ENCODE measurements around the gene RGS3. TPM values are rescaled to one million over a fixed set of nuclear protein-coding genes. Genes with fewer than 3 reads are reported as not detected.

Gene RGS3
- total RNA-seq, 4 donors from 2014 or later = 76.0 to 169 (median 105) TPM

GRCh38 chr9:113580954-113581311 lies 117.4 kb downstream of the RGS3 start:
- no peak for TF ChIP-seq CTCF (IDR thresholded peaks at IDR 0.05)
- no peak for ATAC-seq (ENCODE audit: low FRiP score)
- no peak for DNase-seq (ENCODE audit: low spot score)

GRCh38 chr9:113581865-113582697 lies 118.6 kb downstream of the RGS3 start:
- peak; percentile 55 for ATAC-seq (ENCODE audit: low FRiP score)
- DNase-seq (ENCODE audit: low spot score) = no peak
- TF ChIP-seq CTCF (IDR thresholded peaks at IDR 0.05) = no peak

GRCh38 chr9:113582698-113583200 lies 119.2 kb downstream of the RGS3 start:
- TF ChIP-seq CTCF (IDR thresholded peaks at IDR 0.05) = no peak
- DNase-seq (ENCODE audit: low spot score) (no peak), ATAC-seq (ENCODE audit: low FRiP score) (no peak)

GRCh38 chr9:113583511-113584427 lies 120.2 kb downstream of the RGS3 start:
- no peak for TF ChIP-seq CTCF (IDR thresholded peaks at IDR 0.05)
- ATAC-seq (ENCODE audit: low FRiP score) = no peak
- no peak for DNase-seq (ENCODE audit: low spot score)

- DNase-seq (ENCODE audit: low spot score) (no peak), ATAC-seq (ENCODE audit: low FRiP score) (no peak)
- TF ChIP-seq CTCF (IDR thresholded peaks at IDR 0.05) = no peak
These were observed 121.0 kb downstream of the RGS3 start for GRCh38 chr9:113584428-113585084.

GRCh38 chr9:113585085-113585442 lies 121.5 kb downstream of the RGS3 start:
- TF ChIP-seq CTCF (IDR thresholded peaks at IDR 0.05) = no peak
- DNase-seq (ENCODE audit: low spot score) (no peak), ATAC-seq (ENCODE audit: low FRiP score) (no peak)

Data from omental fat pad (tissue), 4 donors.